Putamen (tissue), 1 donor: ENCODE data around the gene SORCS1.

Source experiments
- DNase-seq: peaks from one replicate; pipeline ENCODE4 v3.0.0-alpha.2; 2016; ENCODE audit warnings: low spot score

SORCS1 gene

DNA sequence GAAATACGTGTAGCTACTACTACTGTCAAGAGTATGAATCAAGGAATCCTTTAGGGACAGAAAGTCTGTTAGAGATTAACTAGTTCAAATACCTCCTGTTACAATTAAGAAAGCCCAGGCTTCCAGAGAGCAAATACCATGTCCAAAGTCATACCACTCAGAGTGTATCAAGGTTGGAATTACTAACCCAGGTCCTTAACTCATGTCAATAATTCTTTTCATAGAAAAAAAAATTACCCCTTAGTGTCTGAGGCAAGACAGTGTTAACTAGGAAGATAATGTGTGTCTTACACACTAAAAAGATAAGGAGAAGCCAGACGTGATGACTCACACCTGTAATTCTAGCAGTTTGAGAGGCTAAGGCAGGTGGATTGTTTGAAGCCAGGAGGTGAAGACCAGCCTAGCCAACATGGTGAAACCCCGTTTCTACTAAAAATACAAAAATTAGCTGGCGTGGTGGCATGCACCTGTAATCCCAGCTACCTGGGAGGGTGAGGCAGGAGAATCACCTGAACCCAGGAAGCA lies 423.4 kb downstream of the SORCS1 start:
- no peak for DNase-seq

- peak; percentile 6 for DNase-seq
These were observed 424.4 kb downstream of the SORCS1 start for GRCh38 chr10:106740071-106740470.

DNA sequence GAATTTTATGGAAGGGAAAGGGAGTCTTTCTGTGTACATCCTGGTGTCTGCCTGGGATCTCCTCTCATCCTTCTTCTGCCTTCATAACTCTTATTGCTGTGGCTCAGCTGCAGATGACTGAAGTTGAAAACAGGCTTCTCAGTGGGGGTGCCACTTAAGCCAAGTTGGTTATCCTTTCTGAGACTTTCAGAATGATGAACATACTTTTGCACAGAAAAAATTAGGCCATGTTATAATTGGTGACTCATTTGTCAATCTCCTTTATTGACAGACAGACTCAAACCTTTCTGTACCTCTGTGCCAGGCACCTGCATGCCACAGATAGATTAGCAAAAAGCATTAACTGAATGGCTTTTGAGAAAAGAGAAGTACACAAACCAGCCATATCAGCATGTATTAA lies 430.3 kb downstream of the SORCS1 start:
- no peak for DNase-seq

- DNase-seq = no peak
These were observed 436.3 kb downstream of the SORCS1 start for GRCh38 chr10:106728232-106728631.

DNA sequence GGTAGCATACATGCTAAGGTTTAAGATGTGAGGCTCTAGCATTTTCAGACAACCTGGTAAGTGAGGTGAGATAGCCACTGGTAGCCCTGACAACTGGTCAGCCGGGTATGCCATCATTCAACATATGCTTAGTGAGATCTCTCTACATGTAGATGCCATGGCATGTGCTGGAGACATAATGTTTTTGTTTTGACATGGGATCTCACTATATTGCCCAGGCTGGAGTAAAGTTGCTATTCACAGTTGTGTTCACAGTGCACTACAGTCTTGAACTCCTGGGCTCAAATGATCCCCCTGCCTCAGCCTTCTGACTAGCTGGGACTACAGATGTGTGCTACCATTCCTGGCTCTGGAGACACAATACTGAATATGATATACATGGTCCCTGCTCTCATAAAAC lies 437.3 kb downstream of the SORCS1 start:
- DNase-seq = no peak

DNA sequence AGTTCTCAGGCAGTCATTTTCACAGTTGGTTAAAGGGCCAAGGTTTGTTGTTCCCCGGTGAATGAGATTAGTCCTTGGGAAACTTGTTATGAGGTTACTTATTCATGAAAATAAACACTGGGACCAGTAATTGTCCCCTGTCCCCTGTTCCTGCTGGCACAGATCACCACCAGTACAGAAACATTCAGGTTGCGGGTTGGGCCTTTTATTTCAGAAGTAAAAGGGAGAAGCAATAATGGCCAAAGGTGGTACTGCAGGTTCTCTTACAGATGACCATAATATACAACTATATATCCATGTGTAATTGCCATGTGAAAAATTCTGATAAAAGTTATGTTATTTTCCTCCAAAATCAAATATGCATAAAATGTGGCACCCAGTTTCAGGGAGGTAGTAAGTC lies 442.0 kb downstream of the SORCS1 start:
- no peak for DNase-seq

DNA sequence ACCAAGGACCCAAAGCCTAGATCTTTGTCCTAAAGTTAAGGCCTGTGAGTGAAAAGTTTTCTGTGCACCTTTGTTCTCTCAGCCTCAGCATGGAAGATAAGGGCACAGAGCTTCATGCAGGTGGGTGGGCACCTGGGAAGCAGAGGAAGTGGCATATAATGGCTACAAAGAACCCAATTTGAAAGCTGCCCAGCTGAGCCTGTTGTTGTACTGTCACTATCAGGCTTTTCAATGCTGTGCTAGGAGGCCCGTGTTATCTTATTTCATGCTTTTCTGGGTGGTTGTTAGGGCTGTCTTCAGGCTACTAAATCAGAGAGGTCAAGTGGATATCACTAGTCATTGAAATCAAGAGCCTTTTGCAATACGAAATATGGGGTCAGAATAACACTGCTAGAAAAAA lies 443.8 kb downstream of the SORCS1 start:
- no peak for DNase-seq

DNA sequence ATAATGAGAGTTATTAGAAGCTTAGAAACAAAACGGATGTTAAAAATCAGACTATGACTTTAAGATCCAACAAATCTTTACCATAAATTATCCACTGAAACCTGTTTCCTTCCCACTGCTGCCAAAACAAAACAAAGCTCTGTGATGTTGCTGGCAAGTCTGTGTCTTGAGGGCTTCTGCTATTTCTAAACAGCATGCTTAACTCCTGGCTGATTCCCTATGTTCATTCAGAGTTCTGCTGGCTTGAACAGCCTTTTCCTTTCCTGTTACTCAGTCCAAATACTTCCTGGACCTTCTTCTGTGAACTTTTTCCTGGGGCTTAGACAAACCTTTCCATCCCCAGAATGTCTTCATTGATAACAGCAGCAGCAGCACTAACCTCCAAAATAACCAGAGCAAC lies 448.1 kb downstream of the SORCS1 start:
- no peak for DNase-seq

GRCh38 chr10:106714734-106715555 lies 449.6 kb downstream of the SORCS1 start:
- DNase-seq = peak; percentile 7

DNA sequence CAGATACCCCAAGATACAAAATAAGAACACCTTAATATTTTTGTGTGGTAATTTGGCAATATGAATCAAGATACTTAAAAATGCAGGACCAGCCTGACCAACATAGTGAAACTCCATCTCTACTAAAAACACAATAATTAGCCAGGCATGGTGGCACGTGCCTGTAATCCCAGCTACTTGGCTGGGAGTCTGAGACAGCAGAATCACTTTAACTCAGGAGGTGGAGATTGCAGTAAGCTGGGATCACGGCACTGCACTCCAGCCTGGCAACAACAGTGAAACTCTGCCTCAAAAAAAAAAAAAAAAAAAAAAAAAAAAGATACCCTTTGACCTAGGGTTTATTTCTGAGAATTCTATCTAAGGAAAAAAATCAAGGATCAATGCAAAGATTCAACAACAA lies 450.7 kb downstream of the SORCS1 start:
- no peak for DNase-seq

- no peak for DNase-seq
These were observed 451.5 kb downstream of the SORCS1 start for GRCh38 chr10:106712988-106713387.

DNA sequence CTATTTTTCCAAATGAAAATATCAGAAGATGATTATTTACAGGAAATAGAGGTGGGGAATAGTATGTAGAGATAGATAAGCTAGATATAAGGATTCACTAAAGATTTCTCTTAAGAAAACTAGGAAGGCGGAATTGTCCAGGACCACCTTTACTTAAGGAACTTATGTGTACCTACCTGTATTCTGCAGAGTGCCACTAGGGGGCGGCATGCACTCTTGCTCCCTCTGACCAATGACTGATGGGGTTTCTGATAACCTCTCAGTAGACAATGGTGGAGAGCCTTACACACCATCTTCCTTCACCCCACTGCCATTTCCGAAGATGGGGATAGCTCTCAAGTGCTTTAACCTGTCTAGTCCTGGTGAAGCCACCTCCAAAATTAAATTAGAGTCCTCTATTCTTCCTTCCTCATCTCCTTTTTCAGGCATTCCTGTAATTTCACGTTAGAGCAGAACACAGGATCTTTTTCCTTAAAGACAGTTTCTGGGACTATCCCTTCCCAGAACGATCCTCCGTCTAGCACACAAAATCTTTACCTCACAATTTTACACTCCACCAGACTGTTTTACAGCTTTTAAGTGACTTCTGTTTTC lies 453.1 kb downstream of the SORCS1 start:
- DNase-seq = no peak

DNA sequence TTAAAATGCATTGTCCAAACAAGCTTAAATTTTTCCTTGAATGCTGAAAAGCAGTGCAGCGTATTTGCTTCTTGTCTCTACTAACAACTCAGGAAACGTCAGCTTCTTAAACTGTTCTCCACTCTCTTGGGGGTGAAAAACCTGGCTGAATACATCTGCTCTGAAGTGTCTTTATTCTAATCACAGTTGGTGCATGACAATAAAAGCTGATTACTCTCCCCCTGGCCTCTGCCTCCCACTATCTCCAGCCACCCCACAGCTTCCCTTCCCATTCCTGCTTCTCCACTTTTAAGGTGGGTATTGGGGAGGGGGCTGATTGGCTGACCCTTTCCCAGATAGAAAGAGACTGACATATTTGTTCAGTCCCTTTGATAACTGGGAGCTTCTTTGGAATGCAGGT lies 456.0 kb downstream of the SORCS1 start:
- DNase-seq = no peak

- DNase-seq = no peak
These were observed 456.8 kb downstream of the SORCS1 start for GRCh38 chr10:106707657-106708056.

- DNase-seq = no peak
These were observed 458.4 kb downstream of the SORCS1 start for GRCh38 chr10:106706127-106706526.

GRCh38 chr10:106705681-106706100 lies 458.8 kb downstream of the SORCS1 start:
- DNase-seq = peak; percentile 59

- no peak for DNase-seq
These were observed 468.3 kb downstream of the SORCS1 start for GRCh38 chr10:106696239-106696638.

DNA sequence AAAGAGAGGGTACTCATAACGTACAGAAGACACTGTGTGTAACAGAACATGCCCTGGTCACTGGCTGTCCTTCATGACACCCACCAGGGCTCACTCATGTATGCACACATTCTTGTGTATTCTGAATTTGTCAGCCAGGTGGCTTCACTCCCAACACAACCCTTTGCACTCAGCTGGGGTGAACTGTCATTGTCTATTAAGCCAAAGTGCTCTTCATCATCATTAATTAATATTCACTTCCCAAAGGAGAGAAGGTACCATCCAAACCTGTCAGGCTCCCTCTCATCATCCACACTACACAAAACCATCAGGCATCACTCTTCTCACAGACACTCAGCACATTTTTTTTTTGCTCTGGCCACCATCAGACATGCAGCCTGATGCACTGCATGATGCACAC lies 469.8 kb downstream of the SORCS1 start:
- DNase-seq = no peak

GRCh38 chr10:106682175-106682574 lies 482.3 kb downstream of the SORCS1 start:
- peak; percentile 11 for DNase-seq

DNA sequence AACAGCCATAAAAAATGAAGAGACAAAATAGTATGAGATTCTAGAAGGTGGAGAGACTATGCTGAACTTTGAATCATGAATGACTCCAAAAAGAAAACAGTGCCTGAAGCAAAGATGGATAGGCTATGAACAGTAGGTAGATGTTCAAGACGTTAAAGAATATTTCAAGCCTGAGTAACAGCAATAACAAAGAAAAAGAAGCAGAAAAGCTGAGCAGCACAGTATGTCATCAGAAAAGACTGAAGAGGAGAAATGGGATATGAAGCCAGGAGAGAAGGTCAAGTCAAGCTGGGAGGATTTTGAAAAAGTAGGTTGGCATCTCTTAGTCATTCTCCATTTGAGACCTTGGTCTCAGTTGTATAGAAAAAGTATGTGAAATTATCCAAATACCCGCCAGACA lies 484.4 kb downstream of the SORCS1 start:
- DNase-seq = no peak

DNA sequence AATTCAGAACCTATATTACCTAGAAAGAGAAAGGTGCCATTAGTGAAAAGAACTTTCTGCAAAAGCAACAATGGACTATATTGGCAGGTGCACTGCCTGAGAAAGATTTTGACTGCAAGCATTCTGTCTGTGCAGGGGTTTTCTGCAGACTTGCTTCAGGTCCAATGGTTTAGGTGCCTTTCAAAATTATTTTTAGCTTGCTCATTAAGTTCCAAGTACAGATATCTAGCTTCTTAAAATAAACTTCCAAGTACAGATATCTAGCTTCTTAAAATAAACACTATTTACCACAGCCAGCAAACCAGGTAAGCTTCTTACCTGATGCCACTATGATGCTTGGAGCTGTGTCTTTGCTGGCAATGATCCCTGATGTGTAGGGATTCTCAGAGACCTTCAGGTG lies 485.2 kb downstream of the SORCS1 start:
- no peak for DNase-seq

GRCh38 chr10:106672517-106673175 lies 491.9 kb downstream of the SORCS1 start:
- no peak for DNase-seq

GRCh38 chr10:106661767-106662140 lies 502.8 kb downstream of the SORCS1 start:
- DNase-seq = no peak
